H1 (cell line): Measurements from ENCODE around the gene MAPK8. TPM values are rescaled to one million over a fixed set of nuclear protein-coding genes. Genes with fewer than 3 reads are reported as not detected.

Source experiments
- CBX5 ChIP-seq: fragments of 300-800, 300-1000 bp; sonication (generic); IDR thresholded peaks from 2 replicates; pipeline ENCODE4 v1.7.1; 2016; ENCODE audit warnings: antibody characterized with exemption, low read length, low read depth
- EZH2 ChIP-seq: fragments of 200-600 bp; sonication (generic); IDR thresholded peaks from 2 replicates; pipeline ENCODE4 v1.7.1; 2012; ENCODE audit warnings: low read depth, mild to moderate bottlenecking, moderate library complexity, low read length, inconsistent platforms; ENCODE audit not compliant: severe bottlenecking
- GABPA ChIP-seq: IDR thresholded peaks from 2 replicates; pipeline ENCODE4 v1.6.1; 2011; ENCODE audit warnings: mild to moderate bottlenecking, low read length, moderate library complexity, borderline replicate concordance; ENCODE audit not compliant: insufficient read depth
- JUN ChIP-seq: IDR thresholded peaks from 2 replicates; pipeline ENCODE4 v1.6.1; 2011; ENCODE audit warnings: low read depth, mild to moderate bottlenecking, improper control_type of control experiment, low read length
- MAFK ChIP-seq: IDR thresholded peaks from 2 replicates; pipeline ENCODE4 v1.6.1; 2012; ENCODE audit warnings: low read depth, mild to moderate bottlenecking, improper control_type of control experiment, low read length
- NANOG ChIP-seq: IDR thresholded peaks from 2 replicates; pipeline ENCODE4 v1.6.1; 2011; ENCODE audit warnings: low read length, low read depth, mild to moderate bottlenecking, inconsistent platforms; ENCODE audit not compliant: insufficient read depth, poor library complexity, severe bottlenecking
- RAD21 ChIP-seq, 2 experiments: IDR thresholded peaks in 1 of 2; conservative IDR thresholded peaks in 1 of 2; 2 replicates each; pipeline ENCODE4 v1.6.1; 2011; ENCODE audit warnings: low read depth in 2 of 2, low read length in 2 of 2, improper control_type of control experiment in 1 of 2, inconsistent platforms in 1 of 2, mild to moderate bottlenecking in 1 of 2, moderate library complexity in 1 of 2
- polyA plus RNA-seq, 7 experiments: library from polyadenylated mRNA; depleted of rRNA in 3 of 7; stranded (reverse) in 5 of 7; unstranded in 2 of 7; fragments of >200 nt in 5 of 7; fragments of 200-250 nt in 2 of 7; gene quantifications; 1 replicate in 5 of 7; 2 replicates in 1 of 7; 4 replicates in 1 of 7; pipeline versions ENCODE4 v1.2.1 to v1.2.3, GENCODE V29; 2011 to 2013; ENCODE audit warnings: missing spikeins in 2 of 7, mixed read lengths in 2 of 7
- total RNA-seq: library from RNA; stranded (reverse); fragmentation: NEBNext Ultra II Directional; extraction: Animal tissue kit (Norgen Biotek cat#: 25700); gene quantifications from 2 replicates; pipeline ENCODE4 v1.2.1, GENCODE V29; 2021

Gene MAPK8
- total and polyA plus RNA-seq, 2 of the 8 experiments (the other 6 are each of a cell fraction or from before 2014, with no cell fraction given): 23.3 to 71.3 TPM

GRCh38 chr10:48429309-48429708 lies 122.8 kb downstream of the MAPK8 start (continued):
- TF ChIP-seq MAFK (no peak), NANOG (no peak), JUN (no peak), GABPA (no peak), RAD21 (IDR thresholded peaks at IDR 0.05 in 1 of 2, conservative IDR thresholded peaks at IDR 0.05 in 1 of 2; ENCODE audit: low read depth in 2 of 2, low read length in 2 of 2) (no peak), EZH2 (no peak), CBX5 (no peak)
